ENCODE measurements around the gene RNPS1. TPM values are rescaled to one million over a fixed set of nuclear protein-coding genes. Genes with fewer than 3 reads are reported as not detected.

Gene RNPS1
- total and polyA plus RNA-seq, 2 donors (not counting 1 experiment from before 2014, with no cell fraction given): 209 to 265 TPM

GRCh38 chr16:2206780-2207433, 61.0 kb downstream of the RNPS1 start:
- intact Hi-C loops (cut with micrococcal nuclease): no loop called here
- H3K9ac ChIP-seq (ENCODE audit: low read length): no peak overlapping the region
- ATAC-seq (ENCODE audit: low read depth): no peak
- peaks cover 0 to 32% of the 10 kb centered on the region in 2 experiments for H3K36me3 ChIP-seq (replicated peaks in 1 of 2; ENCODE audit: control extremely low read depth in 1 of 2, control insufficient read depth in 1 of 2, extremely low read depth in 1 of 2, insufficient read depth in 2 of 2, low read length in 1 of 2)
- peaks cover 22% of the 10 kb centered on the region for H3K79me2 ChIP-seq (ENCODE audit: control insufficient read depth, insufficient read depth, low read length)
- no peaks in the 10 kb centered on the region for H4K20me1 ChIP-seq (ENCODE audit: control insufficient read depth, insufficient read depth, low read length, poor library complexity, severe bottlenecking)
- H3K27me3 ChIP-seq (replicated peaks in 1 of 4; ENCODE audit: control extremely low read depth in 1 of 4, control insufficient read depth in 3 of 4, insufficient read depth in 4 of 4, low read length in 3 of 4): no peaks in the 10 kb centered on the region
- H2AFZ ChIP-seq (ENCODE audit: insufficient read depth, low read depth, low read length, poor library complexity, severe bottlenecking): no peak overlapping the region
- Mint-ChIP-seq H3K4me3 (peak overlapping the region; percentile 87), H3K4me1 (peaks cover 21% of the 10 kb centered on the region), H3K9me3 (ENCODE audit: insufficient read depth) (no peaks in the 10 kb centered on the region), H3K27me3 (no peaks in the 10 kb centered on the region), H3K27ac (peak overlapping the region; percentile 94)
- WGBS (ENCODE audit: insufficient coverage): 96% methylated on average over 20 of the region's 23 CpGs
- peak overlapping the region; percentile 97 for H3K4me2 ChIP-seq (replicated peaks; ENCODE audit: low read depth, low read length, poor library complexity, severe bottlenecking)
- H3K9me3 ChIP-seq (ENCODE audit: control extremely low read depth in 1 of 3, control insufficient read depth in 2 of 3, insufficient read depth in 1 of 3, low read length in 2 of 3): no peaks in the 10 kb centered on the region
- no peak for DNase-seq
- no peak overlapping the region for H3K4me3 ChIP-seq (ENCODE audit: control extremely low read depth in 1 of 5, extremely low read depth in 1 of 5, insufficient read depth in 1 of 5, low read depth in 2 of 5, low read length in 4 of 5)
- peaks cover 12 to 22% of the 10 kb centered on the region in 2 donors for H3K4me1 ChIP-seq (ENCODE audit: control insufficient read depth in 2 of 2, insufficient read depth in 2 of 2, low read length in 2 of 2)
- H3K27ac ChIP-seq (ENCODE audit: low read length in 2 of 2): no peak overlapping the region
- ChIA-PET POLR2A (interaction anchor here (0.9 to 2.2 kb wide), 2 partner anchors 8 to 52 kb away, joined by 4 to 16 read pairs; partner anchors contain the start of genes PGP and TRAF7), CTCF (interaction anchor here (1.3 kb wide), 2 partner anchors 9 to 12 kb away, joined by 3 to 4 read pairs; no protein-coding TSS in a partner anchor)
- TF ChIP-seq EZH2 (IDR thresholded peaks at IDR 0.05; ENCODE audit: borderline replicate concordance, insufficient read depth, low read depth, low read length, poor library complexity, severe bottlenecking) (no peak), CTCF (IDR thresholded peaks at IDR 0.05) (no peak)

- peaks cover 21% of the 10 kb centered on the region for H3K4me1 Mint-ChIP-seq
- peak overlapping the region in 1 of 2 donors; percentile 89 for H3K27ac ChIP-seq (ENCODE audit: low read length in 2 of 2)
- H3K27ac Mint-ChIP-seq: peak overlapping the region; percentile 94
- no peaks in the 10 kb centered on the region for H3K9me3 Mint-ChIP-seq (ENCODE audit: insufficient read depth)
- WGBS (ENCODE audit: insufficient coverage): 88% methylated on average over 17 of the region's 18 CpGs
- H3K9ac ChIP-seq (ENCODE audit: low read length): peak overlapping the region; percentile 88
- H2AFZ ChIP-seq (ENCODE audit: insufficient read depth, low read depth, low read length, poor library complexity, severe bottlenecking): peak overlapping the region; percentile 95
- H3K36me3 ChIP-seq (replicated peaks in 1 of 2; ENCODE audit: control extremely low read depth in 1 of 2, control insufficient read depth in 1 of 2, extremely low read depth in 1 of 2, insufficient read depth in 2 of 2, low read length in 1 of 2): peaks cover 0 to 32% of the 10 kb centered on the region in 2 experiments
- ATAC-seq (ENCODE audit: low read depth): no peak
- TF ChIP-seq EZH2 (IDR thresholded peaks at IDR 0.05; ENCODE audit: borderline replicate concordance, insufficient read depth, low read depth, low read length, poor library complexity, severe bottlenecking): no peak
- H3K79me2 ChIP-seq (ENCODE audit: control insufficient read depth, insufficient read depth, low read length): peaks cover 22% of the 10 kb centered on the region
- DNase-seq: no peak
- intact Hi-C loops (cut with micrococcal nuclease): no loop called here
- peak overlapping the region in 3 of 5 experiments; percentile 73 to 94 (median 80) for H3K4me3 ChIP-seq (ENCODE audit: control extremely low read depth in 1 of 5, extremely low read depth in 1 of 5, insufficient read depth in 1 of 5, low read depth in 2 of 5, low read length in 4 of 5)
- POLR2A ChIA-PET: interaction anchor here (0.9 to 2.2 kb wide), 2 partner anchors 8 to 51 kb away, joined by 4 to 16 read pairs; partner anchors contain the start of genes PGP and TRAF7
- CTCF ChIA-PET: interaction anchor here (1.1 to 3.4 kb wide), 4 partner anchors 9 to 46 kb away, joined by 3 to 20 read pairs (median 4); no protein-coding TSS in a partner anchor
- no peaks in the 10 kb centered on the region for H3K27me3 ChIP-seq (replicated peaks in 1 of 4; ENCODE audit: control extremely low read depth in 1 of 4, control insufficient read depth in 3 of 4, insufficient read depth in 4 of 4, low read length in 3 of 4)
- peaks cover 12 to 22% of the 10 kb centered on the region in 2 donors for H3K4me1 ChIP-seq (ENCODE audit: control insufficient read depth in 2 of 2, insufficient read depth in 2 of 2, low read length in 2 of 2)
- H4K20me1 ChIP-seq (ENCODE audit: control insufficient read depth, insufficient read depth, low read length, poor library complexity, severe bottlenecking): no peaks in the 10 kb centered on the region
- H3K27me3 Mint-ChIP-seq: no peaks in the 10 kb centered on the region
- peak overlapping the region; percentile 97 for H3K4me2 ChIP-seq (replicated peaks; ENCODE audit: low read depth, low read length, poor library complexity, severe bottlenecking)
- H3K9me3 ChIP-seq (ENCODE audit: control extremely low read depth in 1 of 3, control insufficient read depth in 2 of 3, insufficient read depth in 1 of 3, low read length in 2 of 3): no peaks in the 10 kb centered on the region
- peak overlapping the region; percentile 87 for H3K4me3 Mint-ChIP-seq
Measured at GRCh38 chr16:2206420-2206779, 61.5 kb downstream of the RNPS1 start.

Data from B cell (primary cell).